K562 (cell line): ENCODE data around the gene MFSD11. TPM values are rescaled to one million over a fixed set of nuclear protein-coding genes. Genes with fewer than 3 reads are reported as not detected.
A peak's percentile ranks its signal among the peaks of the same experiment; 100 is the strongest.

Experiments
- HDAC3 ChIP-seq: fragments of 450-650 bp; IDR thresholded peaks from 2 replicates; pipeline ENCODE4 v1.6.1; 2018; ENCODE audit warnings: borderline replicate concordance, mild to moderate bottlenecking, moderate library complexity; ENCODE audit not compliant: partially characterized antibody
- LARP7 ChIP-seq: fragments of 450-650 bp; IDR thresholded peaks from 2 replicates; pipeline ENCODE4 v1.6.1; 2016
- PTRF ChIP-seq: fragments of 450-650 bp; IDR thresholded peaks from 2 replicates; pipeline ENCODE4 v1.6.1; 2016; ENCODE audit warnings: mild to moderate bottlenecking, missing genetic modification characterization, missing compliant biosample characterization
- SNRNP70 ChIP-seq: fragments of 200-400 bp; formaldehyde crosslinking; optimal IDR thresholded peaks from 2 replicates; pipeline ENCODE3; 2017; ENCODE audit warnings: low read depth, low read length
- SP1 ChIP-seq: sonication (generic); formaldehyde crosslinking; IDR thresholded peaks from 2 replicates; pipeline ENCODE4 v1.8.1; 2022; ENCODE audit warnings: mild to moderate bottlenecking, missing genetic modification reagents
- SUPT5H ChIP-seq: fragments of 450-650 bp; IDR thresholded peaks from 2 replicates; pipeline ENCODE4 v1.6.1; 2016
- TCF7 ChIP-seq: sonication (generic); IDR thresholded peaks from 2 replicates; pipeline ENCODE4 v1.6.1; 2016; ENCODE audit warnings: antibody characterized with exemption, borderline replicate concordance
- ZNF224 ChIP-seq: sonication (generic); formaldehyde crosslinking; IDR thresholded peaks from 2 replicates; pipeline ENCODE4 v1.8.0; 2022; ENCODE audit warnings: mild to moderate bottlenecking, missing genetic modification reagents
- polyA plus RNA-seq, 8 experiments: library from polyadenylated mRNA; depleted of rRNA in 4 of 8; stranded (reverse) in 5 of 8; unstranded in 3 of 8; fragments of >200 nt; fragmentation: Nextera tagmentation in 2 of 8; fragmentation: Illumina TruSeq in 1 of 8; extraction: Ambion mirVana in 2 of 8; extraction: Trizol in 1 of 8; gene quantifications; 2 replicates each; pipeline versions ENCODE4 v1.2.1 to v1.2.3, GENCODE V29; 2011 to 2014; ENCODE audit warnings: inconsistent platforms in 1 of 8, missing spikeins in 1 of 8
- total RNA-seq, 7 experiments: library from RNA; depleted of rRNA in 6 of 7; stranded (reverse); fragments of >200 nt in 6 of 7; fragmentation: Illumina TruSeq in 2 of 7; extraction: Trizol in 2 of 7; gene quantifications; 2 replicates each; pipeline versions ENCODE4 v1.2.1 to v1.2.3, GENCODE V29; 2011 to 2021; ENCODE audit warnings: low replicate concordance in 1 of 7
- TF ChIP-seq, protein P1 (sequence below): sonication (generic); formaldehyde crosslinking; IDR thresholded peaks from 2 replicates; pipeline ENCODE4 v1.8.0; 2022; ENCODE audit warnings: mild to moderate bottlenecking, missing genetic modification reagents
- TF ChIP-seq, protein P2 (sequence below), 2 experiments: fragments of 450-650 bp in 1 of 2; IDR thresholded peaks; 2 replicates each; pipeline ENCODE4 v1.6.1; 2011 to 2017; ENCODE audit warnings: low read depth in 2 of 2, antibody characterized with exemption in 1 of 2, borderline replicate concordance in 1 of 2, low read length in 1 of 2, mild to moderate bottlenecking in 1 of 2, mixed read lengths in 1 of 2; ENCODE audit not compliant: control insufficient read depth in 1 of 2

The MFSD11 gene
- total and polyA plus RNA-seq, 9 of the 15 experiments (the other 6 are each of a cell fraction or from before 2014, with no cell fraction given) = 14.4 to 24.5 (median 19.9) TPM

DNA sequence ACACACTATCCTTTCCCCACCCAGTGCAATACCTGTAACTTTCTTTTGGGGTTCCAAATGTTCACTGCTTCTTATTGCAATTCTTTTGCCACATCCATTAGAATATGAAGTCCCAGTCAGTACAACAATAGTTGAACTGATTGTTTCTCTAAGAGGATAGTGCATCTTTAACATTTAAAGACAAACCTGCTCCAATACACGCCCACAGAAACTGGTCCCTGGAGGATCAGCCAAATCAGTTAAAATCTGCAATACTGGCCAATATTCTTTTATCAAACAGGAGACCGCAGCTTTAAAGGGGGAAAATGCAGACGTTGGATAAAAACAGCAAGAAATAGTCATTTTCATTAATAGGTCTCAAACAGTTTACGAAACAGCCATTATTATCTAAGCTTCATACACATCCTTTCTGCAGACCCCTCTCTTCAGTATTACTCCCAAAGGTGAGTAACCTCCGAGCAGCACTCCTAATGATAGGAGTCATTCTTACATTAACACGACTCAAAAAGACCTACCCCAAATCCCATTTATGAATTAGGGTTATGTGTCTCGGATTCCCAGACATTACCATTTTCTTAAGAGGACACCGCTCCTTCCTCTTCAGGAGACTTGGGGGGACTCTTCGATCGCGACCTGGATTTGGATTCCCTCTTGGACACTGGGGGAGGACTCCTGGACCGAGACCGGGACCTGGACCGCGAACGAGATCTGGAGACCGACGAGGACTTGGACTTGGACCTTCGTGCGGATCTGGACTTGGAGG lies 2.2 kb upstream of the MFSD11 start (continued):
- TF ChIP-seq, protein P1, sequence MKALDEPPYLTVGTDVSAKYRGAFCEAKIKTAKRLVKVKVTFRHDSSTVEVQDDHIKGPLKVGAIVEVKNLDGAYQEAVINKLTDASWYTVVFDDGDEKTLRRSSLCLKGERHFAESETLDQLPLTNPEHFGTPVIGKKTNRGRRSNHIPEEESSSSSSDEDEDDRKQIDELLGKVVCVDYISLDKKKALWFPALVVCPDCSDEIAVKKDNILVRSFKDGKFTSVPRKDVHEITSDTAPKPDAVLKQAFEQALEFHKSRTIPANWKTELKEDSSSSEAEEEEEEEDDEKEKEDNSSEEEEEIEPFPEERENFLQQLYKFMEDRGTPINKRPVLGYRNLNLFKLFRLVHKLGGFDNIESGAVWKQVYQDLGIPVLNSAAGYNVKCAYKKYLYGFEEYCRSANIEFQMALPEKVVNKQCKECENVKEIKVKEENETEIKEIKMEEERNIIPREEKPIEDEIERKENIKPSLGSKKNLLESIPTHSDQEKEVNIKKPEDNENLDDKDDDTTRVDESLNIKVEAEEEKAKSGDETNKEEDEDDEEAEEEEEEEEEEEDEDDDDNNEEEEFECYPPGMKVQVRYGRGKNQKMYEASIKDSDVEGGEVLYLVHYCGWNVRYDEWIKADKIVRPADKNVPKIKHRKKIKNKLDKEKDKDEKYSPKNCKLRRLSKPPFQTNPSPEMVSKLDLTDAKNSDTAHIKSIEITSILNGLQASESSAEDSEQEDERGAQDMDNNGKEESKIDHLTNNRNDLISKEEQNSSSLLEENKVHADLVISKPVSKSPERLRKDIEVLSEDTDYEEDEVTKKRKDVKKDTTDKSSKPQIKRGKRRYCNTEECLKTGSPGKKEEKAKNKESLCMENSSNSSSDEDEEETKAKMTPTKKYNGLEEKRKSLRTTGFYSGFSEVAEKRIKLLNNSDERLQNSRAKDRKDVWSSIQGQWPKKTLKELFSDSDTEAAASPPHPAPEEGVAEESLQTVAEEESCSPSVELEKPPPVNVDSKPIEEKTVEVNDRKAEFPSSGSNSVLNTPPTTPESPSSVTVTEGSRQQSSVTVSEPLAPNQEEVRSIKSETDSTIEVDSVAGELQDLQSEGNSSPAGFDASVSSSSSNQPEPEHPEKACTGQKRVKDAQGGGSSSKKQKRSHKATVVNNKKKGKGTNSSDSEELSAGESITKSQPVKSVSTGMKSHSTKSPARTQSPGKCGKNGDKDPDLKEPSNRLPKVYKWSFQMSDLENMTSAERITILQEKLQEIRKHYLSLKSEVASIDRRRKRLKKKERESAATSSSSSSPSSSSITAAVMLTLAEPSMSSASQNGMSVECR (CRISPR knock-in tag) = no peak
- TF ChIP-seq HDAC3 (peak; percentile 43), SNRNP70 (peak; percentile 59), PTRF (0 out of 2 replicates have a peak, but pooled peaks have one; percentile 26), ZNF224 (0 out of 2 replicates have a peak, but pooled peaks have one; percentile 24), SUPT5H (peak; percentile 25), SP1 (CRISPR knock-in tag) (peak; percentile 15; the same call in 1 of the 2 replicates), TCF7 (no peak), LARP7 (0 out of 2 replicates have a peak, but pooled peaks have one; percentile 61)
- TF ChIP-seq, protein P2, sequence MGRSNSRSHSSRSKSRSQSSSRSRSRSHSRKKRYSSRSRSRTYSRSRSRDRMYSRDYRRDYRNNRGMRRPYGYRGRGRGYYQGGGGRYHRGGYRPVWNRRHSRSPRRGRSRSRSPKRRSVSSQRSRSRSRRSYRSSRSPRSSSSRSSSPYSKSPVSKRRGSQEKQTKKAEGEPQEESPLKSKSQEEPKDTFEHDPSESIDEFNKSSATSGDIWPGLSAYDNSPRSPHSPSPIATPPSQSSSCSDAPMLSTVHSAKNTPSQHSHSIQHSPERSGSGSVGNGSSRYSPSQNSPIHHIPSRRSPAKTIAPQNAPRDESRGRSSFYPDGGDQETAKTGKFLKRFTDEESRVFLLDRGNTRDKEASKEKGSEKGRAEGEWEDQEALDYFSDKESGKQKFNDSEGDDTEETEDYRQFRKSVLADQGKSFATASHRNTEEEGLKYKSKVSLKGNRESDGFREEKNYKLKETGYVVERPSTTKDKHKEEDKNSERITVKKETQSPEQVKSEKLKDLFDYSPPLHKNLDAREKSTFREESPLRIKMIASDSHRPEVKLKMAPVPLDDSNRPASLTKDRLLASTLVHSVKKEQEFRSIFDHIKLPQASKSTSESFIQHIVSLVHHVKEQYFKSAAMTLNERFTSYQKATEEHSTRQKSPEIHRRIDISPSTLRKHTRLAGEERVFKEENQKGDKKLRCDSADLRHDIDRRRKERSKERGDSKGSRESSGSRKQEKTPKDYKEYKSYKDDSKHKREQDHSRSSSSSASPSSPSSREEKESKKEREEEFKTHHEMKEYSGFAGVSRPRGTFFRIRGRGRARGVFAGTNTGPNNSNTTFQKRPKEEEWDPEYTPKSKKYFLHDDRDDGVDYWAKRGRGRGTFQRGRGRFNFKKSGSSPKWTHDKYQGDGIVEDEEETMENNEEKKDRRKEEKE (IDR thresholded peaks at IDR 0.05; ENCODE audit: borderline replicate concordance in 1 of 2, control insufficient read depth in 1 of 2, low read depth in 2 of 2, low read length in 1 of 2) = 0 out of 4 replicates have a peak, but pooled peaks of 1 of the 2 experiments have one; percentile 52
